GM19035 (cell line): ENCODE measurements around the gene TMEM63C.
"Not testable (repeated sequence)": the region's sequence is repeated elsewhere in the genome, so short reads cannot be mapped to it uniquely, and the experiment has no call there.

ENCODE experiments used
- ATAC-seq: cut with Tn5 transposase; IDR thresholded peaks from one replicate; pipeline ENCODE4 v1.9.1; 2021; ENCODE audit not compliant: unreplicated experiment

The TMEM63C gene

DNA sequence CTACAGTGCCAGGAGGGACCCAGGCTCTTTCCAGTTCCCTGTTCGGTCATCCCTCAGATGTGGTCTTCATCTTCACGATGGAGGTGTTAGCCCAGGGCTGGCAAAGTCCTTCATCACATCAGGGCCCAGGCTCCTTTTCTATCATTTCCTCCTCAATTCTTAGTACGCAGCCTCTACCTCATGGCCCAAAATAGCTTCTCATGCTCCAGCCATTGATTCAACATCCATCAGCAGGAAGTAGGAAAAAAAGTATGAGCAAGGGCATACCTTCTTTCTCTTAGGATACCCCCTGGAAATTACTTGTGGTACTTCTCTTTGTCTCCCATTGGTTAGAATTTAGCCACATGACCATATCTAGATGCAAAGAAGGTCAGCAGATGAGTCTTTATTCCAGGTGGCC is 27.8 kb upstream of the TMEM63C start:
- no peak for ATAC-seq

DNA sequence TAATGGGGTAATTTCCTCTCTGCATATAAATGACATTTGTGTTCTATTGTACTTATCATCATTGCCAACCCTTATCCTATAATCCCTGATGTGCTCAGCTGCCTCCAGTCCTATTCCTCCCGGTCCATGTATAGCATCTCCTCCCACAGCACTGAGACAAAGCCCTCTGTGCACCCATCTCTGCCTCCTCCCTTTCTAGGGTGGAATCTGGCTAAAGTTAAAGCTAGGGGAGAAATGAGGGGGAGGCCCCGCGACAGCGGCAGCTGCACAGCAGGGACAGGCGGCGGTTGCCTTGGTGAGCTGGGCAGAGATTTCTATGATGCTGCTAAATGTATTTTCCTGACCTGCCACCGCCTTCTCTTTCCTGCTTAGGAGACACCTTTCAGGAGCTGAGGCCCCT is 27.2 kb upstream of the TMEM63C start:
- no peak for ATAC-seq

DNA sequence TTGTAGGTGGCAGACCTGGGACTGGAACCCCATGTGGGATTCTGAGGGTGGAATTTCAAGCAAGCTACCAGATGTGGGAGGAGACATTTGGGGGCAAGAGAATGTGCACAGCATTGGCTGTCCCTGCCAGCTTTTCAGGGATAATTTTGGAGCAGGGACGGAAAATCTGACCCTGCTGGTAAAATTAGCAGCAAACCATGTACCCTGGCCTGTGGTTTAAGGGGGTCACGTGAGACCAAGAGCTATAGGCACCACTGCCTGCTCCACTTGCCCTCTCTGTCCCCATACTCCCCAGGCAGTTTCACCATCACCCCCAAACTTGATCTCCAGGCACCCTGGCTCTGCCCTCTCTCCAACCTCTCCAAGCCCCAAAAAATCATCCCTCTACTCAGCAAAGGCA is 26.5 kb upstream of the TMEM63C start:
- ATAC-seq, result no peak

- ATAC-seq, result no peak
These were observed 23.9 kb upstream of the TMEM63C start for GRCh38 chr14:77157740-77158139.

DNA sequence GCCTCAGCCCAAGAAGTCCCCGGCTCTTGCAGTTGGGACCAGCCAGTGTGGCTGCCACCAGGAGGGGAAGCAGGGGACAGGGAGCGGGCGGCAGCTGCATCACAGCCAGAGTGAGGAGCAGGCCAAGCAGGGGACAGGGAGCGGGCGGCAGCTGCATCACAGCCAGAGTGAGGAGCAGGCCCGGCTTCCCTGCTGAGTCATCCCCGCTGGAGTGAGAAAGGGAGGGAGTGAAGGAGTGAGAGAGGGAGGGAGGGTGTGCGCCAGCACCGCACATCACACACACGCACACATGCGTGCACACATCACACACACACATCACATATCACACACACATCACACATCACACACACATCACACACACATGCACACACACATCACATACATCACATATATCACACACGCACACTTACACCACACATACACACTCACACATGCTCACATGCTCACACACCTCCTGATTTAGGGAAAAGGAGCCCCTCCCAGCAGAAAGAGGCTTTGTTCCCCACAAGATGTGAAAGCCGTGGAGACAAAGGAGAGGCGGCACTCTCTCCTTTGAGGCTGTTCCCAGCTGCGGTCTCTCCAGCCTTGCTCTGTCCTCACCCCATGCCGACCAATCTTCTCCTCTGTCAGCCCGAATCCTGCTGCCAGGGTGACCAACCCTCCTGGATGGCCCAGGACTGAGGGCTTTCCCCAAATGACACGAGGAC is 23.3 kb upstream of the TMEM63C start:
- ATAC-seq, result no peak

DNA sequence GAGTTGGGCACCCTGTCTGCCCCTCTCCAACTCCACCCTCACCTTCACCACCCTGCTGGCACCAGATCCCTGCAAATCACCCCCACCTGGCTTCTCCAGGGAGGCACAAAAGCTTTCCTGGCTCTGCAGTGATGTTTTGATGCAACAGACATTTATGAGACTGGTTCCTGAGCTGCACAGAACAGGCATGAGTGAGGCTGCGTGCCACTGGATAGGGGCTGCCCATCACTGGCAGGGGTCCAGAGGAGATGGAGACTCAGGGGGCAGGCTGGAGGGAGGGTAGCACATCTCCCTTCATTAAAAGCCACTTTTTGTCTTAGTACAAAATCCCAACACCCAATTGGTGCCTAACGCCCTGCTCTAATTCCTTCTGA is 22.7 kb upstream of the TMEM63C start:
- ATAC-seq, result no peak

- no peak for ATAC-seq
These were observed 20.6 kb upstream of the TMEM63C start for GRCh38 chr14:77161011-77161410.

- ATAC-seq, result no peak
These were observed 11.6 kb upstream of the TMEM63C start for GRCh38 chr14:77170045-77170444.

GRCh38 chr14:77172916-77173315 is 8.7 kb upstream of the TMEM63C start:
- ATAC-seq, result no peak

DNA sequence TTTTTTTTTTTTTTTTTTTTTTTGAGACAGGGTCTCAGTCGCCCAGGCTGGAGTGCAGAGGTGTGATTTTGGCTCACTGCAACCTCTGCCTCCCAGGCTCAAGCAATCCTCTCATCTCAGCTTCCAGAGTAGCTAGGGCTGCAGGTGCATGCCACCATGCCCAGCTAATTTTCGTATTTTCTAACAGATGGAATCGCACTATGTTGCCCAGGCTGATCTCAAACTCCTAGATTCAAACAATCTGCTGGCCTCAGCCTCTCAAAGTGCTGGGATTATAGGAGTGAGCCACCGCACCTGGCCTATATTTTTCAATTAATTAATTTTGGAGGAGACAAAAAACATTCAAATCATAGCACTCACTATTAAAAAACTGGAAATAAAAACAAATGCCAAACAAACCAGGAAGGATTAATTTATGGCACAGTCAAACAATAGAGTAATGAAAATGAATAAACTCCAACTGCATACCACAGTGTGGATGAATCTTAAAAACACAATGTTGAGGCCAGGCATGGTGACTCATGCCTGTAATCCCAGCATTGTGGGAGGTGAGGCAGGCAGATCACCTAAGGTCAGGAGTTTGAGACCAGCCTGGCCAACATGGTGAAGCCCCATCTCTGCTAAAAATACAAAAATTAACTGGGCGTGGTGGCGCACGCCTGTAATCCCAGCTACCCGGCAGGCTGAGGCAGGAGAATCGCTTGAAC is 7.5 kb upstream of the TMEM63C start:
- ATAC-seq, result not testable (repeated sequence)

DNA sequence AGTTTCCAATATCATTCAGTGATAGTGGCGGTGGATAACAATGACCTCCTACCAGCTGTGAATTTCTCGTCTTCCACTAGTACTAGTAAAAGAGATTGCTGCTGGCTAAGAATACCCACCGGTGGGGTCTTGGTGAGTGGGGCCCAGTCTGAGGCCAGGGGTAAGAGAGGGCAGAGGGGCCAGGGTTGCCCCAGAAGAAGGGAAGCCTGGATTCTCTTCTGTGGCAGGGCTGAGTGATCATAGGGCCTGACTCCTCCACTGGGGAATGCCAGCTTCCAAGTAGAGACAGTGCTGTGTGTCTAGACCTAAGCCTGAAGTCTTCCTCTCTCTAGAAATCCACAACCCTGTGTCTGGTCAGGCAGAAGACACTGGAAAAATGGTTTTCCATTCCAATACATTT is 5.8 kb upstream of the TMEM63C start:
- ATAC-seq, result no peak

DNA sequence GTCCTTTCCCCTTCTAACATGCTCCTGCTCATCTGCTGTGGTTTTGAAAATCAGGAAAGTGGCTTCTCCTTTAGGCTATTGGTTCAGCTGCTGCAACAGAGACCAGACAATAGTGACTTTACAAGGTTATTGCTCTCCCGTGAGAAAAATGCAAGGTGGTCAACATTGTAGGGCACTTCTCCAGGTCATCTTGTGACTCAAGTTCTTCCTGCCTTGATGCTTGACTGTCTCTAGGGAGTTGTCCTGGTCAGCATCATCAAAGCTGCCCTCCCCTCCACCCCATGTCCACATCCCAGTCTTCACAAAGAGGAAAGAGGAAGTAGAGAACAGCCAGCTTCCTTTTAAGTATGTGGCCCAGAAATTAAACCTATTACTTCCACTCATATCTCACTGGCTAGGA is 3.9 kb upstream of the TMEM63C start:
- no peak for ATAC-seq

GRCh38 chr14:77178656-77179055 is 2.9 kb upstream of the TMEM63C start:
- no peak for ATAC-seq

DNA sequence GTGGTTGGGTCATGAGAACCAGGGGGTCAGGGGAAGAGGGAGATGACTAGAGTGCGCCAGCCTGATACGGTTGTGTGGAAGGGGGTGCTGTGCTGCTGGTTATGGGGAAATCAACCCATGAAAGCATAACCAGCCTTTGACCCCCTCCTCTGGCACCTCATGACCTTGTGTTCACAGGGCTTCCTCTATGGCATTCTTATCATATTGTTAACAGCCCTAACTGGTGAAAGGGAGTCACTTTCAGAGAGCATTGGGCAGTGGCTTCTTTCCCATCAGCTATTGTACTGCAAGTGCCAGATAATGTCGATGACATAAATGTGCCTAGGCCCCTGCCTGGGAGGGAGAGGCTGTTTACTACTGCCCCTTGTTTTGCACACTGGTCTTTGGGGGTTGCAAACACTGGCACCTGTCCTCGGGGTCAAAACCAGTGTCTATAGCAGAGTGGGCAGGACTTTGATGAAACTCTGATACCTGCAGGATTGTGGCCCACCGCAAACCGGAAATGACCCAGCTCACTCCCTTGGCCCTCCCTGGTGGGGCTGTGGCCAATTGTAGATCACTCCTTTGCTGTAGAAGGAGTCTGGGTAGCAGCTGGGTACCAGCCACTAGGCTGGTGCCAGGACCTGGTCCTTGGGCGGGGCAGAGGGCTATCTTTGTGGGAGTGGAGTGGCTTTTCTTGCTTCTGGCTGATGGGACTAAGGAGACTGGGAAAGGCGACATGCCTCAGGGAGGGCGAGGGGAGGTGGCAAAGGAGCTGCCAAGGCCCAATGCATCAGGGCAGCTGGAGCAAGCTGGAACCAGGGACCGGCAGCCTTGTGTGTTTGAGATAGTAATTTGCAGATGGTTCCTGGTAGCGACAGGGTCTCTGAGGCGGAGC is 634 bp upstream of the TMEM63C start:
- no peak for ATAC-seq

DNA sequence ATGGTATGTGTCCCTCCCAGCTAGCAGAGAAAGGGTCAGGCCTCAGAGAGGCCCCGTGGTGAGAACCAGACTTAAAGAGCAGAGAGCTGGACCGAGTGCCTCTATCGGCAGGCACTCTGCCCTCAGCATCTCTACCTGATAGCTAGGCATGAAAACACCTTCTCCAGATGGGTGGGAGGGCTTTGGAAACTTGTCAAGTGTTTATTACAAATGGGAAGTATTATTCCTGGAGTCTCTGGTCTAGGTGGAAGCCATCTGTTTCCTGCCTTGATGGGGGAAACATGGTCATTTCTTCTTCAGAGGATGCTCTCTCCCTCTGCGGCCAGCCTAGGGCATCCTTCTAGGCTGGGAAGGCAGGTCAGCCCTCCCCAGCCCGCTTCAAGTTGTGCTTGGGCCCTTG is 2.3 kb downstream of the TMEM63C start:
- no peak for ATAC-seq

GRCh38 chr14:77184396-77185092 is 2.9 kb downstream of the TMEM63C start:
- ATAC-seq, result no peak

GRCh38 chr14:77185093-77185465 is 3.5 kb downstream of the TMEM63C start:
- ATAC-seq, result no peak

- no peak for ATAC-seq
These were observed 5.5 kb downstream of the TMEM63C start for GRCh38 chr14:77186911-77187648.

GRCh38 chr14:77187649-77188012 is 6.0 kb downstream of the TMEM63C start:
- ATAC-seq, result no peak

DNA sequence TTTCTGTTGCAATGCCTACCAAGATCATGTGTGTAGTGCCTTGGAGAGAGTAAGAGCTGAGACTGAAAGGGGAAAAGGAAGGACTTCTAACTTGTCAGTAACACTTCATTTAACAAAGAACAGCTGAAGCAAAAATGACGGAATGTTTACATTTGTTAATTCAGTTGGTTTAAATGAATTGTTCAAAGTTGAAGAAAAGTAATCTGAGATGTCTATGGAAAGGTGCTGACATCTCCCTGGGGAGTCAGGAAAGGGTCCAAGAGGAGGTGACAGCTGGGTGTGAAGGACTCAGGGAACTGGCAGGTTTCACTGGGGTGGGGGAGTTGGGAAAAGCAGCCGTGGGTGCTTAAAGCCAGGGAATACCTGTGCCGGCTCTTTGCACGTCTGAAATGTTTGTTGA is 7.9 kb downstream of the TMEM63C start:
- no peak for ATAC-seq

DNA sequence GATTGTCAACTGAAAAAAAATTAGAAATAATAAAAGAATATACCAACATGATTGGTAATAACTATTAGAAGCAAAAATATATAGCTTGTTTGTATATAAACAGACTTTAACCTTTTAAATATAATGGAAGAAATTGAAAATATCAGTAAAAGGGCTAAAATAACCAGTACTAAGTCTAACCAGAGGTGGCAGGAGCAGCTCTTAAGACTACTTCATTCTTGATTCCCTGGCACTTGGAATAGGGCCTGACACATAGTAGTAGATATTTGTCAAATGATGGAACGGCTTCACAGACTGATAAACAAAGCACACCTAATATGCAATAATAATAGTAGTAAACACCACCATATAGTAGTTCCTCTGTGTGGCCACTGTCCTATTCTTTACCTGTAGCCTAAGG is 9.4 kb downstream of the TMEM63C start:
- ATAC-seq, result no peak
